GOT3 (cell line): Measurements from ENCODE around the gene RAI2.

Source experiments
- DNase-seq: peaks from one replicate; lab custom pipeline; 2025; ENCODE audit warnings: mixed read lengths; lab: John Stamatoyannopoulos, UW

Gene RAI2

GRCh38 chrX:17779434-17779833 is 81.7 kb downstream of the RAI2 start:
- no peak for DNase-seq

- DNase-seq: no peak
Observed at GRCh38 chrX:17778997-17779396, 82.1 kb downstream of the RAI2 start.

DNA sequence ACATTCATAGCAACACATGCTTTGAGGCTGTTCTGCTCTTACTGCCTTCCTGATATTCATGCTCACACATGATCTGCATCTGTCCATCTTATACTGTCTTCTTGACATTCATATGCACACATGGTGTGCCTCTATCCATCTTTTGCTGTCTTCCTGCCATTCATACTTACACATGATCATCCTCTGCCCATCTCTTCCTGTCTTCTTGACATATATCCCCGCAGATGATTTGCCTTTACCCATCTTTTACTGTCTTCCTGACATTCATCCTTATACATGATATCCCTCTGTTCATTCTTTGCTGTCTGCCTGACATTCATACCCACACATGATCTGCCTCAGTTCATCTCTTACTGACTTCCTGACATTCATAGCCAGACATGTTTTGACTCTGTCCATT is 87.0 kb downstream of the RAI2 start:
- no peak for DNase-seq

DNA sequence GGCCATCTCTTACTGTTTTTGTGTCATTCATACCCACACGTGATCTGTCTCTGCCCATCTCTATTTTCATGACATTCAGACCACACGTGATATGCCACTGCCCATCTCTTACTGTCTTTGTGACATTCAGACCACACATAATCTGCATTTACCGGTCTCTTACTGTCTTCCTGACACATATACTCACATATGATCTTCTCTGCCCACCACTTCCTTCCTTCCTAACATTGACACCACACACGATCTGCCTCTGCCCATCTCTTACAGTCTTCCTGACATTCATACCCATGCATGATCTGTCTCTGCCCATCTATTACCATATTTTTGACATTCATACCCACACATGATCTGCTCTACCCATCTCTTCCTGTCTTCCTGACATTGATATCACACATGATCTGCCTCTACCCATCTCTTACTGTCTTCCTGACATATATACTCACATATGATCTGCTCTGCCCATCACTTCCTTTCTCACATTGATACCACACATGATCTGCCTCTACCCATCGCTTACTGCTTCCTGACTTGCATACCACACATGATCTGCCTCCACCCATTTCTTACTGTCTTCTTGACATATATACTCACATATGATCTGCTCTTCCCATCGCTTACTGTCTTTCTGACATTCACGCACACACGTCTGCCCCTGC is 87.7 kb downstream of the RAI2 start:
- no peak for DNase-seq

DNA sequence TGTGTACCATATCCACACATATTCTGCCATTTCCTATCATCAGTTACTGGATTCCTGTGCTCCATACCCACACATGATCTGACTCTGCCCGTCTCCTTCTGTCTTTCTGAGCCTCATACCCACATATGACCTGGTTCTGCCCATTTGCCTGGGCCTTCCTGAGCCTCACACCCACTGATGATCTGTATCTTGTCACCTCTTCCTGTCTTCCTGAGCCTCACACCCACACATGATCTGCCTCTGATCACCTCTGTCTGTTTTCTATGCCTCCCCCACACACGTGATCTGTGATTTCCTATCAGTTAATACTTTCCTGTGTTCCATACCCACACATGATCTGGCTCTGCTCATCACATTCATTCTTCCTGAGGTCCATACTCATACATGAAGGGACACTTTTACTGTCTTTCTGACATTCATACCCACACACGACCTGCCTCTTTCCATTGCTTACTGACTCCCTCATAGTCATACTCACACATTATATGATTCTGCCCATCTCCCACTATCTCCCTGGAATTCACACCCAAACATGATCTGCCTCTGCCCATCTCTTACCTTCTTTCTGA is 91.3 kb downstream of the RAI2 start:
- no peak for DNase-seq

GRCh38 chrX:17768997-17769396 is 92.1 kb downstream of the RAI2 start:
- DNase-seq: no peak

DNA sequence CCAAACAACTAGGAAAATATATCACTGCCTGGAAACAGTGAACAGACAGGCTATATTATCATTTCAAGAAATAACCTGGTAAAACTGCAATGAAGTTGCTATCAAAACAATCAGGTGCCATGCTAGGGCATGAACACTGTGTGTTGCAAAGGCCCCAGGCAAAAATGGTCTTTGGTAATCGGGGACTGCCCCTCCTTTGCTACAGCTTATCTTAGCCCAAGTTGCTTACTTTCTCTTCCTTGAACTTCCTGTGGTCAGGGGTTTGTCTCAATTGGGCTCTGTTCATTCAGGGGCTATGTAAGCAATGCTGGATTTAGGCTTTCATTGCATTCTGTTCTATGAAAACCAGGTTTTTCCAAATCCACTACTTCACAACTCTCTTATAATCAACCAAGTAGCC is 93.4 kb downstream of the RAI2 start:
- DNase-seq: no peak

GRCh38 chrX:17759990-17760389 is 101.1 kb downstream of the RAI2 start:
- no peak for DNase-seq

GRCh38 chrX:17758382-17758781 is 102.7 kb downstream of the RAI2 start:
- DNase-seq: no peak

DNA sequence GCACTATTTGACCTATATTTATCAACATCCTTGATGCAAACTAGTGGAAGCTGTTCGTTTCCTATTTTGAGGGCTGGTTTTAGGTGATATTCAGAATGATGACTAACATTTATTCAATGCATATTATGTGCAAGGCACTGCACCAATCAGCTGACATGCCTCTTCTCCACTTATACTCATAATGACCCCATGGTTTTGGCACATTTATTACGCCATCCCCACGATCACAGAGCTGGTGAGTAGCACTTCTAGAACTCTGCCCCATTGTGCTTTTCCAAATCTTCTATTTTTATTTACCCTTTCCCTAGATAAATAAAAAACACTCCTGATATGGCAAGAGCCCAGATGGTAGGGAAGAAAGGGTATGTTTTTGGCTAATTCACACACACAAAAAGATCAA is 110.7 kb downstream of the RAI2 start:
- DNase-seq: no peak
